OCI-LY7 (cell line): ENCODE measurements around the gene CDH12. TPM values are rescaled to one million over a fixed set of nuclear protein-coding genes. Genes with fewer than 3 reads are reported as not detected.

ENCODE experiments used
- BruUV-seq: library from RNA; stranded (reverse); fragments of 400-500 nt; replicated peaks from 2 replicates; lab custom pipeline; 2021; lab: Mats Ljungman, UMichigan
- CTCF ChIA-PET: fragments of 300-600 bp; sonication (Branson Sonifier 250); formaldehyde crosslinking; loops from one replicate; lab custom pipeline; 2022; ENCODE audit warnings: antibody characterized with exemption; ENCODE audit not compliant: unreplicated experiment; lab: Charles Lee
- POLR2A ChIA-PET: fragments of 300-600 bp; sonication (Branson Sonifier 250); formaldehyde crosslinking; loops from one replicate; lab custom pipeline; 2022; ENCODE audit warnings: antibody characterized with exemption; lab: Charles Lee
- DNase-seq: peaks from one replicate; pipeline ENCODE4 v3.0.0-alpha.2; 2015; ENCODE audit warnings: low spot score
- H2AFZ ChIP-seq: fragments of 200-600 bp; sonication (generic), shearing (Covaris generic); 2 replicates; pipeline ENCODE4 v1.6.1; 2014; ENCODE audit warnings: mild to moderate bottlenecking, antibody characterized with exemption, low read length, moderate library complexity
- H3K27ac ChIP-seq: fragments of 200-600 bp; sonication (generic); 2 replicates; pipeline ENCODE4 v1.5.1; 2014; ENCODE audit warnings: mixed run types, low read depth, mild to moderate bottlenecking, moderate library complexity, low read length, inconsistent platforms; ENCODE audit not compliant: poor library complexity, severe bottlenecking
- H3K36me3 ChIP-seq: fragments of 200-600 bp; sonication (generic); 2 replicates; pipeline ENCODE4 v1.6.1; 2014; ENCODE audit warnings: mild to moderate bottlenecking, antibody characterized with exemption, low read length, moderate library complexity, mixed read lengths; ENCODE audit not compliant: insufficient read depth
- H3K4me1 ChIP-seq: fragments of 200-600 bp; sonication (generic); 2 replicates; pipeline ENCODE4 v1.5.1; 2014; ENCODE audit warnings: mild to moderate bottlenecking, low read length; ENCODE audit not compliant: insufficient read depth, poor library complexity, severe bottlenecking
- H3K4me2 ChIP-seq: fragments of 200-600 bp; sonication (generic); 2 replicates; pipeline ENCODE4 v1.6.1; 2014; ENCODE audit warnings: mild to moderate bottlenecking, low read length
- H3K4me3 ChIP-seq: fragments of 200-600 bp; sonication (generic); 2 replicates; pipeline ENCODE4 v1.5.1; 2014; ENCODE audit warnings: mild to moderate bottlenecking, low read depth, low read length; ENCODE audit not compliant: poor library complexity, severe bottlenecking
- H3K79me2 ChIP-seq: fragments of 200-600 bp; sonication (generic); 2 replicates; pipeline ENCODE4 v1.6.1; 2016; ENCODE audit warnings: low read depth, mild to moderate bottlenecking, low read length, moderate library complexity, mixed read lengths; ENCODE audit not compliant: insufficient read depth
- H3K9me2 ChIP-seq: fragments of 200-600 bp; sonication (generic); 2 replicates; pipeline ENCODE4 v1.6.1; 2016; ENCODE audit warnings: mild to moderate bottlenecking, low read length, mixed read lengths; ENCODE audit not compliant: insufficient read depth
- H3K9me3 ChIP-seq: fragments of 200-600 bp; sonication (generic); 2 replicates; pipeline ENCODE4 v1.6.1; 2014; ENCODE audit warnings: mild to moderate bottlenecking, mixed run types, low read length, mixed read lengths
- H4K20me1 ChIP-seq: fragments of 200-600 bp; sonication (generic); 2 replicates; pipeline ENCODE4 v1.6.1; 2014; ENCODE audit warnings: mild to moderate bottlenecking, antibody characterized with exemption, low read length, moderate library complexity, mixed read lengths; ENCODE audit not compliant: insufficient read depth
- CTCF ChIP-seq: fragments of 200-600 bp; sonication (generic); conservative IDR thresholded peaks from 2 replicates; pipeline ENCODE4 v1.5.1; 2014; ENCODE audit warnings: mild to moderate bottlenecking, antibody characterized with exemption, low read length, moderate library complexity, mixed read lengths
- EZH2phosphoT487 ChIP-seq: fragments of 200-600 bp; sonication (generic); IDR thresholded peaks from 2 replicates; pipeline ENCODE4 v1.6.1; 2018; ENCODE audit warnings: low read depth, borderline replicate concordance, mild to moderate bottlenecking, mixed run types, antibody characterized with exemption, low read length, moderate library complexity, mixed read lengths
- intact Hi-C: fragments of 100-400 bp; cut with micrococcal nuclease; formaldehyde crosslinking; loops from one replicate; pipeline ENCODE4 v1.10.0; 2022; ENCODE audit not compliant: unreplicated experiment
- total RNA-seq, 2 experiments: library from RNA; depleted of rRNA in 1 of 2; stranded (reverse); fragments of >200 nt in 1 of 2; shearing (Covaris generic) in 1 of 2; gene quantifications; 2 replicates each; pipeline ENCODE4 v1.2.3, GENCODE V29; 2014 to 2022

Gene CDH12
- total RNA-seq, 2 experiments from 2014 or later = not detected

- ChIA-PET POLR2A (interaction anchor here (0.5 kb wide), 1 partner anchor 790 kb away, joined by 5 read pairs; no protein-coding TSS in a partner anchor), CTCF (no interaction called here)
- Histone ChIP-seq H3K4me1 (no peaks in the 10 kb centered on the region), H3K4me2 (no peak overlapping the region), H3K9me2 (no peaks in the 10 kb centered on the region), H3K27ac (no peak overlapping the region), H3K4me3 (no peak overlapping the region), H2AFZ (no peak overlapping the region), H3K9me3 (no peaks in the 10 kb centered on the region), H4K20me1 (no peaks in the 10 kb centered on the region), H3K79me2 (no peaks in the 10 kb centered on the region), H3K36me3 (no peaks in the 10 kb centered on the region)
- intact Hi-C loops = no loop called here
- no peak for DNase-seq
- BruUV-seq = no TSS peak
- TF ChIP-seq CTCF (no peak), EZH2phosphoT487 (no peak)
Measured at GRCh38 chr5:22079002-22079401, 774.1 kb downstream of the CDH12 start.

GRCh38 chr5:22076586-22076985 lies 776.6 kb downstream of the CDH12 start:
- Histone ChIP-seq H3K4me3 (no peak overlapping the region), H2AFZ (no peak overlapping the region), H4K20me1 (no peaks in the 10 kb centered on the region), H3K4me2 (no peak overlapping the region), H3K9me2 (no peaks in the 10 kb centered on the region), H3K9me3 (no peaks in the 10 kb centered on the region), H3K4me1 (no peaks in the 10 kb centered on the region), H3K36me3 (no peaks in the 10 kb centered on the region), H3K27ac (no peak overlapping the region), H3K79me2 (no peaks in the 10 kb centered on the region)
- BruUV-seq = no TSS peak
- intact Hi-C loops = no loop called here
- DNase-seq = no peak
- TF ChIP-seq EZH2phosphoT487 (no peak), CTCF (no peak)
- CTCF ChIA-PET = no interaction called here
- POLR2A ChIA-PET = no interaction called here

- Histone ChIP-seq H3K9me3 (no peaks in the 10 kb centered on the region), H3K4me1 (no peaks in the 10 kb centered on the region), H4K20me1 (no peaks in the 10 kb centered on the region), H3K4me2 (no peak overlapping the region), H3K4me3 (no peak overlapping the region), H3K9me2 (no peaks in the 10 kb centered on the region), H3K79me2 (no peaks in the 10 kb centered on the region), H2AFZ (no peak overlapping the region), H3K36me3 (no peaks in the 10 kb centered on the region), H3K27ac (no peak overlapping the region)
- ChIA-PET POLR2A (no interaction called here), CTCF (no interaction called here)
- intact Hi-C loops = no loop called here
- no peak for TF ChIP-seq CTCF
- TF ChIP-seq EZH2phosphoT487 = no peak
- BruUV-seq = no TSS peak
- no peak for DNase-seq
Measured at GRCh38 chr5:22070186-22070728, 782.9 kb downstream of the CDH12 start.
